Caco-2 (cell line): Measurements from ENCODE around the gene STAT3. TPM values are rescaled to one million over a fixed set of nuclear protein-coding genes. Genes with fewer than 3 reads are reported as not detected.

Source experiments
- BruUV-seq: library from RNA; stranded (reverse); fragments of 400-500 nt; replicated peaks from 2 replicates; lab custom pipeline; 2021; lab: Mats Ljungman, UMichigan
- CTCF ChIA-PET: fragments of 300-600 bp; sonication (Branson Sonifier 250); formaldehyde crosslinking; loops from one replicate; lab custom pipeline; 2022; ENCODE audit warnings: antibody characterized with exemption; lab: Charles Lee
- POLR2A ChIA-PET: fragments of 300-600 bp; sonication (Branson Sonifier 250); formaldehyde crosslinking; loops from one replicate; lab custom pipeline; 2022; ENCODE audit warnings: antibody characterized with exemption; lab: Charles Lee
- DNase-seq, 2 experiments: peaks; one replicate each; pipeline versions ENCODE4 v3.0.0 to v3.0.0-alpha.2; 2020 to 2022
- H3K27me3 ChIP-seq: replicated peaks from 2 replicates; pipeline ENCODE4 v1.6.0; 2011; ENCODE audit warnings: low read length; ENCODE audit not compliant: control insufficient read depth, insufficient read depth
- H3K36me3 ChIP-seq: 2 replicates; pipeline ENCODE4 v1.5.1; 2011; ENCODE audit warnings: low read length; ENCODE audit not compliant: control insufficient read depth, insufficient read depth
- H3K4me1 ChIP-seq: fragments of 250-450 bp; sonication (Bioruptor Pico); 2 replicates; pipeline ENCODE4 v1.5.1; 2020; ENCODE audit warnings: mild to moderate bottlenecking
- H3K4me3 ChIP-seq: 2 replicates; pipeline ENCODE4 v1.5.1; 2011; ENCODE audit warnings: low read depth, mild to moderate bottlenecking, control low read depth, low read length
- H3K9me3 ChIP-seq: fragments of 250-450 bp; sonication (Bioruptor Pico); 2 replicates; pipeline ENCODE4 v1.5.1; 2020; ENCODE audit warnings: mild to moderate bottlenecking, moderate library complexity
- H3K27ac Mint-ChIP-seq: one replicate; pipeline ENCODE4 v1.8.0; 2022; ENCODE audit warnings: mixed read lengths; ENCODE audit not compliant: unreplicated experiment
- H3K27me3 Mint-ChIP-seq: one replicate; pipeline ENCODE4 v1.8.0; 2022; ENCODE audit warnings: mixed read lengths; ENCODE audit not compliant: insufficient read depth, unreplicated experiment
- H3K36me3 Mint-ChIP-seq: one replicate; pipeline ENCODE4 v1.8.0; 2022; ENCODE audit warnings: mild to moderate bottlenecking, mixed read lengths; ENCODE audit not compliant: insufficient read depth, unreplicated experiment
- H3K4me1 Mint-ChIP-seq: one replicate; pipeline ENCODE4 v1.8.0; 2022; ENCODE audit warnings: low read depth, mixed read lengths; ENCODE audit not compliant: unreplicated experiment
- H3K4me3 Mint-ChIP-seq: one replicate; pipeline ENCODE4 v1.8.0; 2022; ENCODE audit warnings: mild to moderate bottlenecking, moderate library complexity, mixed read lengths; ENCODE audit not compliant: unreplicated experiment
- H3K9me3 Mint-ChIP-seq: one replicate; pipeline ENCODE4 v1.8.0; 2022; ENCODE audit warnings: mixed read lengths; ENCODE audit not compliant: unreplicated experiment
- CTCF ChIP-seq, 2 experiments: fragments of 200-600 bp in 1 of 2; IDR thresholded peaks; 1 replicate in 1 of 2; 2 replicates in 1 of 2; pipeline versions ENCODE4 v1.5.1 to v1.8.0; 2011 to 2022; ENCODE audit warnings: antibody characterized with exemption in 1 of 2, control low read depth in 1 of 2, inconsistent platforms in 1 of 2, low read depth in 1 of 2, low read length in 1 of 2, mild to moderate bottlenecking in 1 of 2, moderate library complexity in 1 of 2; ENCODE audit not compliant: insufficient read depth in 1 of 2, severe bottlenecking in 1 of 2, unreplicated experiment in 1 of 2
- intact Hi-C: fragments of 100-400 bp; cut with micrococcal nuclease; formaldehyde crosslinking; loops from one replicate; pipeline ENCODE4 v1.10.0; 2022; ENCODE audit not compliant: unreplicated experiment
- total RNA-seq: library from RNA; stranded (reverse); gene quantifications from 2 replicates; pipeline ENCODE4 v1.2.3, GENCODE V29; 2022

STAT3 gene
- total RNA-seq, 1 experiment from 2014 or later: 73.7 TPM

- no peaks in the 10 kb centered on the region for H3K9me3 Mint-ChIP-seq
- H3K27me3 Mint-ChIP-seq: no peaks in the 10 kb centered on the region
- H3K36me3 Mint-ChIP-seq: no peaks in the 10 kb centered on the region
- intact Hi-C loops: no loop called here
- no peak for DNase-seq
- H3K4me1 ChIP-seq: 0 out of 2 replicates have a peak, but pooled peaks cover 4% of the 10 kb centered on the region
- BruUV-seq: no TSS peak
- no peaks in the 10 kb centered on the region for H3K36me3 ChIP-seq
- POLR2A ChIA-PET: no interaction called here
- H3K4me3 ChIP-seq: no peak overlapping the region
- H3K27me3 ChIP-seq: no peaks in the 10 kb centered on the region
- no peak overlapping the region for H3K4me3 Mint-ChIP-seq
- TF ChIP-seq CTCF (IDR thresholded peaks at IDR 0.05; ENCODE audit: insufficient read depth in 1 of 2, low read depth in 1 of 2, low read length in 1 of 2, severe bottlenecking in 1 of 2, unreplicated experiment in 1 of 2): peak; percentile 31
- CTCF ChIA-PET: no interaction called here
- H3K4me1 Mint-ChIP-seq: peaks cover 15% of the 10 kb centered on the region
- no peaks in the 10 kb centered on the region for H3K9me3 ChIP-seq
- no peak overlapping the region for H3K27ac Mint-ChIP-seq
These were observed 105.7 kb downstream of the STAT3 start for GRCh38 chr17:42282478-42283080.

GRCh38 chr17:42281571-42282096 is 106.6 kb downstream of the STAT3 start:
- H3K4me1 Mint-ChIP-seq: peaks cover 13% of the 10 kb centered on the region
- H3K27me3 Mint-ChIP-seq: no peaks in the 10 kb centered on the region
- no TSS peak for BruUV-seq
- Histone ChIP-seq H3K4me1 (no peaks in the 10 kb centered on the region), H3K9me3 (no peaks in the 10 kb centered on the region), H3K4me3 (no peak overlapping the region), H3K36me3 (no peaks in the 10 kb centered on the region), H3K27me3 (no peaks in the 10 kb centered on the region)
- H3K27ac Mint-ChIP-seq: no peak overlapping the region
- ChIA-PET POLR2A (no interaction called here), CTCF (no interaction called here)
- no peak for DNase-seq
- no peaks in the 10 kb centered on the region for H3K9me3 Mint-ChIP-seq
- no peak for TF ChIP-seq CTCF (IDR thresholded peaks at IDR 0.05; ENCODE audit: insufficient read depth in 1 of 2, low read depth in 1 of 2, low read length in 1 of 2, severe bottlenecking in 1 of 2, unreplicated experiment in 1 of 2)
- intact Hi-C loops: no loop called here
- H3K4me3 Mint-ChIP-seq: no peak overlapping the region
- no peaks in the 10 kb centered on the region for H3K36me3 Mint-ChIP-seq

GRCh38 chr17:42279776-42280630 is 108.2 kb downstream of the STAT3 start:
- DNase-seq: no peak
- intact Hi-C loops: no loop called here
- ChIA-PET POLR2A (no interaction called here), CTCF (interaction anchor here (0.7 to 1.1 kb wide), 2 partner anchors 29 to 658 kb away, joined by 3 to 5 read pairs; no protein-coding TSS in a partner anchor)
- no peak for TF ChIP-seq CTCF (IDR thresholded peaks at IDR 0.05; ENCODE audit: insufficient read depth in 1 of 2, low read depth in 1 of 2, low read length in 1 of 2, severe bottlenecking in 1 of 2, unreplicated experiment in 1 of 2)
- no peaks in the 10 kb centered on the region for H3K36me3 Mint-ChIP-seq
- BruUV-seq: no TSS peak
- H3K27me3 Mint-ChIP-seq: no peaks in the 10 kb centered on the region
- H3K4me1 Mint-ChIP-seq: peaks cover 19% of the 10 kb centered on the region
- H3K27ac Mint-ChIP-seq: no peak overlapping the region
- no peaks in the 10 kb centered on the region for H3K27me3 ChIP-seq
- H3K4me1 ChIP-seq: peaks cover 4% of the 10 kb centered on the region; the same call in 1 of the 2 replicates
- H3K4me3 ChIP-seq: no peak overlapping the region
- no peak overlapping the region for H3K4me3 Mint-ChIP-seq
- H3K9me3 Mint-ChIP-seq: no peaks in the 10 kb centered on the region
- H3K36me3 ChIP-seq: no peaks in the 10 kb centered on the region
- H3K9me3 ChIP-seq: no peaks in the 10 kb centered on the region
